Iris pigment epithelial cell (primary cell): Measurements from ENCODE around the gene GORASP2.
"Not testable (repeated sequence)": the region's sequence is repeated elsewhere in the genome, so short reads cannot be mapped to it uniquely, and the experiment has no call there.

Source experiments
- DNase-seq: peaks from one replicate; pipeline ENCODE4 v3.0.0-alpha.2; 2011; ENCODE audit warnings: low read depth

GORASP2 gene

DNA sequence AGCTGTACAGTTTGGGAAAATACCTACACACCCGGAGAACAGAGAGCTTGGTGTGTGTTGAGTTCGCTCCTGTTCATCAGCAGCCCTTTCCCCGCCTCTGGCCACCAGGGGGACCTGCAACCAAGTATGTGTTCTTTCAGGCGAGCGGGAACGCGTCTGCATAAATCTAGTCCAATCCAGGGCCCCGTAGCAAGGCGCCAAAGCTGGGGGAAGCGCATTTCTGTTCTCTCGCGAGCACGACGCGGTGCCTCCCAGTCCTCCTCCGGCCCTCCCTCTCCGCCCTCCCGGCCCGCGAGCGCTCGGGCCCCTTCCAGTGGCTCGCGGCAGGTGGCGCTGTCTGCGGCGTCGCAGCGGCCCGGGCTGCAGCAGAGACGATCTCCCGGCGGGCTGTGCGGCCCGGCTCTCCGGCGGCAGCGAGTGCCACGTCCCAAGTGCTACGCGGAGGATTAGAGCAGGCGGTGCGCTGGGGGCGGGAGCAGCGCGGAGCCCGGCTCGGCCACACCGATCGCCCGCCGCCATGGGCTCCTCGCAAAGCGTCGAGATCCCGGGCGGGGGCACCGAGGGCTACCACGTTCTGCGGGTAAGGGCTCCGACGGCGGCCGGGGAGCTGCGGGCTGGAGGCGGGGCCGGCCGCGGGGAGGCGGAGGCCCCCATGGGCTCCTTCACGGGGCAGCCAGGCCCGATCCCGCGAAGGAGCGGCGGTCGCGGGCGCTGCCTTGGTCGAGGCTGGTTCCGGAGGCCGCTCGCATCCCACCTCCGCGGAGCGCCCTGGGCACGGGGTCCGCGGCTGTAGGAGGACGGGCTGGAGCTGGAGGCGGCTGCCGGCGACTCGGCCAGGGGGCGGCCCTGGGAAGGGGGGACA lies at the start of gene GORASP2:
TSS of gene GORASP2 (plus strand) at position 430 of the 862 bp plus-strand sequence. CDS start at position 518, 88 bp downstream.
- peak; percentile 100 for DNase-seq

DNA sequence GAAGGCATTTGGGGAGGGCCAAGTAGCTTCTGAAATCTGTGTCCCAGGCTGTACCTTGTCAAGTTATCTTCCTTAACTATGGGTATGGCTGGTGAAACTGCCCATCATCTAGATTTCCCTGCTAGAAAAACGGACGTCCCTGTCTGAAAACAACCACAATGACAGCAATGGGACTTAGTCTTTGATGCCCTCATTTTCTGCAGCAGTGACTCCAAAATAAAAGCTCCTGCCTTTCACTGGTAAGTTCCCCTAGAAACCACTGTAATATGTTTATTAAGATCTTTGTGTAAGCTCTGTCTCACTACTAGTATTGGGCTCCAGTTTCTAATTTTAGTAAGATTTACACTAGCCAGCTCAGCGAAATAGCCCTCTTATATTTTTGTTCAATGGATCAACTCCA lies 47.2 kb upstream of the GORASP2 start:
- no peak for DNase-seq

DNA sequence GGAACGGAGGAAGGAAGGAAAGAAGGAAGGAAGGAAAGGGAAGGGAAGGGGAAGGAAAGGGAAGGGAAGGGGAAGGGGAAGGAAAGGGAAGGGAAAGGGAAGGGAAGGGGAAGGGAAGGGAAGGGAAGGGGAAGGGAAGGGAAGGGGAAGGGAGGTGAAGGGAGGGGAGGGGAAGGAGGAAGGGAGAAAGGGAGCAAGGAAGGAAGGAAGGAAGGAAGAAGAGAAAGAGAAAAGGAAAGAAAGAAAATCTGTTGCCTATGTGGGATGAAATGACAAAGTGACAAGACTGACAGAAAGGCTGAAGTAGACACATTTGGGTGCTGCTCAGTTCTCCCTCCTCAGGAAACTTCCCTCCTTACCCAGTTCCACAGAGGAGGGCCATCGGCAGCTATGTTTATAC lies 46.3 kb upstream of the GORASP2 start:
- DNase-seq: no peak

DNA sequence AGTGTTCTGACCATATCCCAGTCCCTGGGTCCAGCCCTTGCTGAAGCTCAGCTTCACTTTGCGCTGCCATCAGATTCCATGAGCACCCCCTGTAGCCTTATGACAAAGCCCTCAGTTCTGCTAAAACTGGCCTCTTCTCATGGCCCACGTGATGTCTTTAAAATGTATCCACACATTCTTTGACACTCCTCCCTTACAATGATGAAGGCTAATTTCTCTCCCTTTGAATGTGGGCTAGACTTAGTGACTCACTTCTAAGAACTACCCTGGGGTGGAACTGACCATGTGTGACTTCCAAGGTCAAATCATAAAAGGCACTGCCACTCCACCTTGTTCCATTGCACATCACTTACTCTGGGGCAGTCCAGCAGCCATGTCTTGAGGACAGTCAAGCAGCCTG lies 45.4 kb upstream of the GORASP2 start:
- no peak for DNase-seq

DNA sequence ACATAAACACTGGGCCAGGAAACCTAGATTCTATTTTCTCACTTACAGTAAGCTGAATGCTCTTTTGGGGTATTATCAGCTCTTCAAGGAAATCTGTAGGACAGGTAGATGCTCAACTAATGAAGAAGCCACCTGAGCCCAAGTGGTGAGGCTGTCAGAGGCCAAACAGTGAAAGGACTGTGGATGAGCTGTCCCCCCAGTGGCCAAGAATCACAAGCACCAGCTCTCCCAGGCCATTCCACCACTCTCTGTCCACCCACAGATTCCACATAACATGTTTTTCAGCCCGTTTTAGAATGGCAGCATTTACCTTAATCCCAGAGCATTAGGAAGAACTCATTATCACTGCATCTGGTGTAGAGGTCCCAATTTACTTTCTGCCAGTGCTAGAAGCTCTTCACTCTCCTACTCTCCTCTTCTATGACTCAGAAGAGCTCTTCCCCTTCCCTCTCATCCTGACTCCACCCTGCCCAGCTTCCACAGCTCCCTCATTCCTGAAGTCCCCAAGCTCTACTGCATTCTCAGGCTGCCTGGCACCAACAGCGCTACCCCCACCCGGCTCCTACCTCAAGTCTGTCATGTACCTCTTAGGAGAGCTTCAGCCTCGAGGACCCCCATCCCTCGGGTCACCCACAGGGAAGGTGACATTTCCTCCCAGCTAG lies 43.8 kb upstream of the GORASP2 start:
- no peak for DNase-seq

DNA sequence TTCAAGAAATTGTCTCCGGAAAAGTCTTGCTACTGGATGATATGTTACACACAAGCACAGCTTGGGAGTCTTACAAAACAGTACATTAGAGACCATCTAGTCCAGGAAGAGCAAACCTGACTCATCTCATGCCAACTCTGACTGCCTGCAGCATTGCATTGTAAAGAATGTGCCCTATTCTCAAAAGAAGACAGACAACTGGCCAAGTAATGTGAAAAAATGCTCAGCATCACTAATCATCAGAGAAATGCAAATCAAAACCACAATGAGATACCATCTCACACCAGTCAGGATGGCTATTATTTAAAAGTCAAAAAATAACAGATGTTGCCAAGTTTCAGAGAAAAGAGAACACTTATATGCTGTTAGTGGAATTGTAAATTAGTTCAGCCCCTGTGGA lies 42.7 kb upstream of the GORASP2 start:
- DNase-seq: peak; percentile 82

DNA sequence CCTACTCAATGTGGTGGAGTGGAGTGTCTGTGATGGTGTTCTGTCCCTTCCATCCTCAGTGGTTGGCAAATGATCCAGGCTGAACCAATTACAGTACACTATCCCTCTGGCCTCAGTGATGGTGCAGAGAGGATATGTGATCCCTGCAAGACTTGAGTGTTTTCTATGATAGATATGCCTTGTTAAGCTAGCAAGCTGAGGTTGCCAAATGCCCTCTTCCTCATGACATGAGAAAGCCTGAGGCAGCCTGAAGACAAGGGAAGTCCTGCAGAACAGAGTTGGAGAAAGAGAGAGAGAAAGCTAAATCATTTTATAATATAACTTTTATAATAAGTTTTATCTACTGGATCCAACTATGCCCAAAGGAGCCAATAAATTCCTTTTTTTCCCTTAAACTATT lies 41.6 kb upstream of the GORASP2 start:
- DNase-seq: no peak

DNA sequence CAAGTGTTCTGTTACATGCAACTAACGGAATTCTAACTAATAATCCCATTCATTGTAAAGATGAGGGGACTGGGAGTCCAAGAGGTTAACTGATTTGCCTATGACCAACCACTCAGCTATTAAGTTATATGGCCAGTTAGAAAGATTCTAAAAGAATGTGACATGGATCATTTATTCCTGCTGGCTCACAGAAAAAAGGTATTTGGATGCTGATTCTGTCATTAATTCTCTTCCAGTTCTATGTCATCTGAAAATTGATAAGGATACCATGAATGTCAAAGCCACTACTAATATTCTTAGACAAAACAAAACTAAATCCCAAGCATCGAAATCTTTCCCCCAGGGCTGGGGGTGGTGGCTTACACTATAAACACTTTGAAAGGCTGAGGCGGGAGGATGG lies 41.2 kb upstream of the GORASP2 start:
- DNase-seq: no peak

DNA sequence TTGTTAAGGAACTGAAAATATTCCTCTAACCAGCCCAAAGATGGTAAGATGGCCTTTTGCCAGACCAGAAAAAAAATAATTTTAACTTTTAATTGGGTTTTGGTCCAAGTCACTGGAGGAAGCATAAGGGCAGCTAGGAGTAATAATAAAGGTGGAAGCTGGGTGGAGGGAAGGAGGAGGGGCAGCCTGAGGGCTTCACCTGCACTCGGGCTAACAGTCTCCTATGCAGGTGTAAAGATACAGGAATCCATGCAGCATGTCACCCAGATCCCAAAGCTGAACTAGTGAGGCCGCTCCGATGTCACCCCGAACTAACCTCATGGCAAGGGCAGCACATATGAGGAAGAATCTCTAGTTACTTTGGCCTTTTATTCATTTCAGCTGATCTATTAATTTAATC lies 37.2 kb upstream of the GORASP2 start:
- DNase-seq: no peak

DNA sequence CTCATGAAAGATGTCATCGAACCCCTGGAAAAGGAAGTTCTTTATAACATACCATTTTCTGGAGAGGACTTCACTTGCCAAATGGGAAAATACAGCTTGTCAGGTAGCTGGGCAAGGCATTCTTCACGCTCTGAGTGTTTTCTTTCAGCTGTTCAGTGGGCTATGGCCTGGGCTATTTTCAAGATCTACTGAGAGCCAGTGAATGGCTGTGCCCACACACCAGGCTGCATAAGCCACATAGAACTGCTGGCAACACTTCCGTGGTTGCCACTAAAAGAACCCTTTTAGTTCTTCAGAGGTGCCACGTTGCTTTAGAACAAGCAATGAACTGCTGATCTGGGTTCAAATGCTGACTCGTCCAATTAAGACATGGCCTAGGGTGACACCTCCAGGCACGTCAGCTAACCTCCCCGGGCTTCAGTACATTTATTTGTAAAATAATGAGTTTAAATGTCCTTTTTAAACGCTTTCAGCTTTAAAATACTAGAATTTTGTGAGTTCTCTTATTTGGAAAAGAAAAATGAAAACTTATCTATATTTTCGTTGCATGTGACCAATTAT lies 36.6 kb upstream of the GORASP2 start:
- DNase-seq: no peak

DNA sequence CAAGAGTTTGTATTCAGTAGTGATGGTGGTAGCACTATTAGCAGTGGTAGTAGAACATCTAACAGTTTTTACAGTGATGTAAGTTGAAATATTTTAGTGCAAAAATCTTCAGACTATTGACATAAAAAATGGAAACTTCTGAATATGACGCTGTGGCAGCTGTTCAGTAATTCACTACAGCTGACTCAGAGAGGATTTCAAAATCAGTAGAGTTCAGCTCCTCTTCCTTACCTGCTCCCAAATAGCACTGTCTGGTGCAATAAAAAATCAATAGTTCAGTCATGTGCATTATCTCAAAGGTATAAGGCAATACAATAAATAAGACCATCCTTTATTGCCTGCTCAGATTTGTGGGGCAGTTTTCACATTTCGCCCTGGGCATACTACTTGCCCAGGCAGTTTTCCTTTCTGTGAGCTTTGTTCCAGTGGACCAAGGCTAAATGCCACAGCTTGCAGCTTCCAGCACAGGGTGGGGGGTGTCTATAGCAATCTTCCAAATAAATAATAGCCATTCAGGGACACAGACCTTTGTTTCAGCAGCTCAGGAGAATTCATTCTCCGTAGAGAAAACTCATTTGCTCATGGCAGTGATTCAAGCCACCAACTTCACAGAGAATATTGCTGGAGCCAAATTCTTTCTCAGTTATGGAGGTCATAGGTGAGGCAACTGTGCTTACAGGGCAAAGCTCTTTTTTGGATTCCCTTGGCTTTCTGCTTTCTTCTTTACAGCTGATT lies 33.9 kb upstream of the GORASP2 start:
- peak; percentile 53 for DNase-seq

DNA sequence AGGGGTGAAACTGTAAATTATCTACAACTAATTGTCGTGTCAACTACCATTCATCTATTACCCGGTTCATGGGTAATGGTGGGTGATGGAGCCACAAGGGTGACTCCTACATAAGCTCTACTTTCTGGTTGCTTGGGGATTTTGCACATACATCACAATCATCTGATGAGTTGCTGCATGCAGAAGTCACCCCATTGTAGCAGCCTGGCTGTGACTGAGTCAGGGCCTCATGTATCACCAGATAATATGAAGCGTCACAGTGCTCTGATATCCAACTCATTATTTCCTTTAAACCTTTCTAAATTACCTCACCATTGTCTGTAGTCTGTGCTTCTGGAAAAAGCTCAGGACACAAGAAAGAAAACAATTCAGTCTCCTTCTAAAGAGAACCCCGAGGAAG lies 32.4 kb upstream of the GORASP2 start:
- no peak for DNase-seq

DNA sequence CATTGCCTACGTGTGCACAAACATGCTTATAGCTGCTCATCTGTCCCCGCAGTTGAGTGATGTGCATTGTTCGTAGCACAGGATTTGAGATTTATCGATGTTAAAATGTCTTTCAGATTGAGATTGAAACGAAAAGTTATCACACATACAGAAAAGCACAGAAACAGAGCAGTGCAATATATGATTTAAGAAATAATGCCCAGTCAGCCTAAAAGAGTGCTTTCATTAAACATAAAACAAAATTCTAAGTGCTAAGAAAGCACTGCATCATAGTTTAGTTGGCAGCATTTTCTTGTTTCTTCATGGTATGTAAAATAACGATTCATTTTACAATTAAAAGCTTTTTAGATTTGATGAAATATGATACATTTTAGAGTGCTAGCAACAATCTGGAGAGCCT lies 31.9 kb upstream of the GORASP2 start:
- no peak for DNase-seq

DNA sequence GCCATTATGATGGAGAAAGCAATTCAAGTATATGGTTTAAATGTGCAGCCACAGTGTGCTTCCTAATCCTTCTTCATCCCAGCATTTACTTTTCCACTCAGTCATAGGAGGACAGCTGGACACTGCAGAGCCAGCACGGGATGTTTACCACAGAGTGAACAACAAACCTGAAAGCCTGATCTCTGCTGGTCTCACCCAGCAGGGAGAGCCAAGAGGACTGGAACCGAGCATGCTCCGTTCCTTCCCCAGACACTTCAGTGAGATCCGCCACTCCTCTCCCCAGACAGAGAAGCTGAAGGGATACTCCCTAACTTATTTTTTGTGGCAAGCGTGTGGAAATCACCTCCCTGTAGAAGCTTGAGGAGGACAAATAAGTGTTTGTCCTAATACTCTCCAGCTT lies 23.2 kb upstream of the GORASP2 start:
- DNase-seq: no peak

DNA sequence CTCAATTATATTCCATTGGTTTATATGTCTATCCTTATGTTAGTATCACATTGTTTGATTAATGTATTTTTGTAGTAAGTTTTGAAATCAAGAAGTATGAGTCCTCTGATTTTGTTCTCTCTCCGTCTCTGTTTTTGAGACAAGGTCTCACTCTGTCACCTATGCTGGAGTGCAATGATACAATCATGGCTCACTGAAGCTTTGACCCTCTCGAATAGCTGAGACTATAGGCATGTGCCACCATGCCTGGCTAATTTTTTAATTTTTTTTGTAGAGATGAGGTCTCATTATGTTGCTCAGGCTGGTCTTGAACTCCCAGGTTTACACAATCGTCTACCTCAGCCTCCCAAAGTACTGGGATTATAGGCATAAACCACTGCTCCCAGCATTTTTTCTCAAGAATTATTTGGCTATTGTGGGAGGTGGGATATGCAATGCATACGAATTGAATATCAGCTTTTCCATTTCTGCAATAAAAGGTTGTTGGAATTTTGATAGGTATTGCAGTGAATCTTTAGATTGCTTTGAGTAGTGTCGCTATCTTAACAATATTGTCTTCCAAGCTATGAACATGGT lies 17.7 kb upstream of the GORASP2 start:
- DNase-seq: no peak

DNA sequence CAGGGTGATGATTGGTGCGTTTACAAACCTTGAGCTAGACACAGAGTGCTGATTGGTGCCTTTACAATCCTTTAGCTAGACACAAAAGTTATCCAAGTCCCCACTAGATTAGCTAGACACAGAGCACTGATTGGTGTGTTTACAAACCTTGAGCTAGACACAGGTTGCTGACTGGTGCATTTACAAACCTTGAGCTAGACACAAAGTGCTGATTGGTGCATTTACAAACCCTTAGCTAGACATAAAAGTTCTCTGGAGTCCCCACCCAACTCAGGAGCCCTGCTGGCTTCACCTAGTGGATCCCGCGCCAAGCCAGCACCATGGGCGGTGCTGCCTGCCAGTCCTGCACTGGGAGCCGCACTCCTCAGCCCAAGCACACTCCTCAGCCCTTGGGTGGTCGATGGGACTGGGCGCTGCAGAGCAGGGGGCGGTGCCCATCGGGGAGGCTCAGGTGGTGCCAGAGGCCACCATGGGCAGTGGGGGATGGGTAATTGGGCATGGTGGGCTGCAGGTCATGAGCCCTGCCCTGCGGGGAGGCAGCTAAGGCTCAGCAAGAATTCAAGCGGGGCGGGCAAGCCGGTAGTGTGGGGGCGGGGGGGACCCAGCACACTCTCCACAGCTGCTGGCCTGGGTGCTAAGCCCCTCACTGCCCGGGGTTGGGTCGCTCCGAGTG lies 13.9 kb upstream of the GORASP2 start:
- DNase-seq: not testable (repeated sequence)

DNA sequence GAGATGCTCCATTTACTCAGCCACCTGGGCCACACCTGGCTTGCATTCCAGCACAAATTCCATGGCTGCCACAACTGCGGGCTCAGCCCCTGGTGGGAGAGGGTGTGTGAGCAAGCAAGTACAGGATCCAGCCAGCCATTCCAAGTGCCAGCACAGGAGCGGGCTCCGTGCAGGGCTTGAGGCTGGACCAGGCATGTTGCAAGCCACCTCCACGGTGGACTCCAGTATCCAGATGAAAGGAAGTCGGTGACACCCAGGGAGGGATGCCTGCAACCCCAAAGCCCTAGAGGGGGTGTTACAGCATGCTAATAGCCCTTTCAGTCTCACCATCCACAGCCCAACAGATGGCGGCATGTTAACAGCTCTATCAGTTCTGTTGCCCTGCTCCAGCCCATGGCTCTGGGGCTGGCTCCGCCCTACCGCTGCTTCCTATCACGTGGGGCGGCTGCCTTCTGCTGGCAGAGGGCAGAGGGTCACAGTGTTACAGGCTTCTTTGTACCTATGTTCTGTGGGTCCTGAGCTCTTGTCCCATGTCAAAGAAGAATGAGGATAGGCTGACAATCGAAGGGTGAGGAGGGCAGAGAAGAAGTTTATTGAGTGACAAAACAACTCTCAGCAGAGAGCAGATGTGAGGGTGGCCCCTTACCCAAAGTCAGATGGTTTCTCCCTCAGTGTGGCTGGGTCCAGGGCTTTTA lies 11.7 kb upstream of the GORASP2 start:
- no peak for DNase-seq

DNA sequence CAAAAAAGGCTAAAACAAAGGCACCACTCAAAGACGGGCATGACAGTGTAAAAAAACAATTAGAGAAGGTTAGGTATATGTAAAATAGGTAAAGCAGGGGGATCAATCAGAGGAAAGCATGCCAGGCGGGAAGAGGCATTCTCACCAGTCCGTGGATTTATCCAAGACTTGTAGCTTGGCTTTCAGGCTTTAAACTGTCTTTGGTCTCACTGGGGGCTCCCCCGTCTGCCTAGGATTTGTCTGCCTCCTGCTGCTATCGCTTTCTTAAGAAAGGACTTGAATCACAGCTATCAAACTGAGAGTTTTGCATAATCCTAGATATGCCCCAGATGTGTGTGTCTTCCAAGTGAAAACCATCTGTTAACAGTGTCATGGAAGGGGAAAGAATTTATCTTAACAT lies 11.1 kb upstream of the GORASP2 start:
- no peak for DNase-seq

DNA sequence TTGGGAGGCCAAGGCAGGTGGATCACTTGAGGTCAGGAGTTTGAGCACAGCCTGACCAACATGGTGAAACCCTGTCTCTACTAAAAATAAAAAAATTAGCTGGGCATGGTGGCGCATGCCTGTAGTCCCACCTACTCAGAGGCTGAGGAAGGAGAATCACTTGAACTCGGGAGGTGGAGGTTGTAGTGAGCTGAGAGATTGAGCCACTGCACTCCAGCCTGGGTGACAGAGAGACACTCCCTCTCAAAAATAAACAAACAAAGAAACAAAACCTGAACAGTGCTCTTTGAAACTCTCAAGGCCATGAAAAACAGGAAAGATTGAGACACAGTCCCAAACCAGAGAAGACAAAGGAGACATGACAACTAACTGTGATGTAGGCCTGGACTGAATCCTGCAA lies 7.2 kb upstream of the GORASP2 start:
- DNase-seq: not testable (repeated sequence)

DNA sequence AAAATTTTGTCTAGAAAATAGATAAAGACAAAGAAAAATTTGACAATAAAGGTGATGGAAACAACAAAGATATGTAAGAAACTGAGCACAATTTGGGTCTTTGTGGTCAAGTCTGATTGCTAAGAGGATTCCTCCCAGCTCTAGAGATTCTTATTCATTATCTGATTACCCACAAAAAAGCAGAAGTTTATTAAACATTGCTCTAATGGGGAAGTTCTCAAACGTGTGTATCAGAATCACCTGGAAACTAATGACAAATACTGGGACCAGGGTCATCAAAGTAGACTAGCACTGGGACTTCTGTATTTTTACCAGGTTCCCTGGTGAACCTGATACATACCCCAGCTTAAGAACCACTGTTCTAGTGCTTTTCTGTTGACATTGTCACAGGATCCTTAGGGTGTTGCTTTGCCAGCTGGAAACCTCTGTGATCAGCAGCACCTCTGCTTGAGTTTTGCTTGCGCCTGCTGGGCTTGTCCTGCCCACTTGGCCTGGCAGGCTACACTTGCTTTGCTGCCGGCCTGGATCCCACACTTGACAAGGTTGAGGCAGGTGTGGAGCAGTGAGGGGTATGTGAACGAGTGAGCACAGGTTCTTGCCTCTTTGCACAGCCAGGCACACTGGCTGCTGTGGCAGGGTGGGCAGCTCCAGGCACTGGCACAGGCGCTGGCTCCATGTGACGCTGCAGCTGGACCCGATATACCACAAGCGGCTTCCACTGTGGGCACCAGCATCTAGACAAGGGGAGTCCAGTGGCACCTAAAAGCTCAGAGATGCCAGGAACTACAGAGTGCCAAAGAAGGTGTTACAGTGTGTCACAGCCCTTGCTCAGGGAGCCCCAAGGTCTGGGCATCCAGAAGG lies 6.2 kb upstream of the GORASP2 start:
- no peak for DNase-seq
